ENCODE data around the gene RAD9A.

- TF ChIP-seq EZH2 (IDR thresholded peaks at IDR 0.05; ENCODE audit: borderline replicate concordance, low read depth, low read length, poor library complexity, severe bottlenecking): no peak
- TF ChIP-seq CTCF (conservative IDR thresholded peaks at IDR 0.05; ENCODE audit: low read depth, low read length): peak; percentile 84
Observed at GRCh38 chr11:67345920-67346819, 45.6 kb upstream of the RAD9A start.
